WERI-Rb-1 (cell line): ENCODE data around the gene PRXL2C.
"Not testable (repeated sequence)": the region's sequence is repeated elsewhere in the genome, so short reads cannot be mapped to it uniquely, and the experiment has no call there.

Source experiments
- DNase-seq: peaks from one replicate; pipeline ENCODE4 v3.0.0-alpha.2; 2020
- H3K27ac ChIP-seq: fragments of 250-450 bp; sonication (Bioruptor Pico); 2 replicates; pipeline ENCODE4 v1.5.1; 2020; ENCODE audit warnings: mild to moderate bottlenecking, moderate library complexity
- H3K27me3 ChIP-seq: fragments of 250-450 bp; sonication (Bioruptor Pico); 2 replicates; pipeline ENCODE4 v1.5.1; 2021; ENCODE audit warnings: mild to moderate bottlenecking, low read depth, moderate library complexity; ENCODE audit not compliant: insufficient read depth, severe bottlenecking
- H3K36me3 ChIP-seq: fragments of 250-450 bp; sonication (Bioruptor Pico); 2 replicates; pipeline ENCODE4 v1.5.1; 2020; ENCODE audit warnings: mild to moderate bottlenecking, moderate library complexity
- H3K4me3 ChIP-seq: 2 replicates; pipeline ENCODE4 v1.5.1; 2011; ENCODE audit warnings: low read depth, mild to moderate bottlenecking, control low read depth, low read length
- H3K9me3 ChIP-seq: fragments of 250-450 bp; sonication (Bioruptor Pico); 2 replicates; pipeline ENCODE4 v1.5.1; 2021; ENCODE audit warnings: mild to moderate bottlenecking, moderate library complexity; ENCODE audit not compliant: severe bottlenecking
- TF ChIP-seq, protein P1 (sequence below): IDR thresholded peaks from 2 replicates; pipeline ENCODE4 v1.5.1; 2011; ENCODE audit warnings: low read depth, mild to moderate bottlenecking, control low read depth, inconsistent platforms, low read length

The PRXL2C gene, protein sequence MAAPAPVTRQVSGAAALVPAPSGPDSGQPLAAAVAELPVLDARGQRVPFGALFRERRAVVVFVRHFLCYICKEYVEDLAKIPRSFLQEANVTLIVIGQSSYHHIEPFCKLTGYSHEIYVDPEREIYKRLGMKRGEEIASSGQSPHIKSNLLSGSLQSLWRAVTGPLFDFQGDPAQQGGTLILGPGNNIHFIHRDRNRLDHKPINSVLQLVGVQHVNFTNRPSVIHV

DNA sequence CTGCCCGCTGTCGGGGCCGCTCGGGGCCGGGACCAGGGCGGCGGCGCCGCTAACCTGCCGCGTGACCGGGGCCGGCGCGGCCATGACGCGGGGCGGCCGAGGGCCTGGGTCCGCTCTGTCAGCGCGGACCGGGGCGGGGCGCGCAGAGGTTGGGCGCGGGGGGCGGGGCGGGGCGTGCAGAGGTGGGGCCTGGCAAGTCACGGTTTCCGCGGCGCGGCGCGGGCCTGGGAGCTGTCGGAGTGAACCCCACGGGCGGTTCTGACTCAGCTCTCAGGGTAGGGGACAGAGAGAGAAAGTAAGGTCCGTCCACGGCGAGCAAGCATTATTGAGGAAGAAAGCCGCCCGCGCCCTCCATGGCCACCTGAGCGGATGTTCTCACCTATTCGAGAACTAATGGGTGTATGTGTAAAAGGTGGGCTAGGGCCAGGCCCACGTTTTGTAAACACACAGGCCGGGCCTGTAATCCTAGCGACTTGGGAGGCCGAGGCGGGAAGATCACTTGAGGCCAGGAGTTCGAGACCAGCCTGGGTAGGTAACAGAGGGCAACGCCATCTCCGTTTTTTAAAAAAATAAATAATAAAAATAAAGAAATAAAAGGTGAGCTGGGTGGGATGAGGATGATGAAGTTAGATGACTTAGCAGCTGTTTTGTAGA, at the start of gene PRXL2C:
Gene PRXL2C (minus strand): TSS at position 120 of the 654 bp plus-strand sequence. CDS start 36 bp downstream, at position 84.
- peak; percentile 91 for DNase-seq
- H3K27ac ChIP-seq = peak within 1 kb of the TSS; percentile 73
- peak within 1 kb of the TSS; percentile 89 for H3K4me3 ChIP-seq
- no peaks in the 10 kb centered on the region for H3K27me3 ChIP-seq
- TF ChIP-seq, protein P1, sequence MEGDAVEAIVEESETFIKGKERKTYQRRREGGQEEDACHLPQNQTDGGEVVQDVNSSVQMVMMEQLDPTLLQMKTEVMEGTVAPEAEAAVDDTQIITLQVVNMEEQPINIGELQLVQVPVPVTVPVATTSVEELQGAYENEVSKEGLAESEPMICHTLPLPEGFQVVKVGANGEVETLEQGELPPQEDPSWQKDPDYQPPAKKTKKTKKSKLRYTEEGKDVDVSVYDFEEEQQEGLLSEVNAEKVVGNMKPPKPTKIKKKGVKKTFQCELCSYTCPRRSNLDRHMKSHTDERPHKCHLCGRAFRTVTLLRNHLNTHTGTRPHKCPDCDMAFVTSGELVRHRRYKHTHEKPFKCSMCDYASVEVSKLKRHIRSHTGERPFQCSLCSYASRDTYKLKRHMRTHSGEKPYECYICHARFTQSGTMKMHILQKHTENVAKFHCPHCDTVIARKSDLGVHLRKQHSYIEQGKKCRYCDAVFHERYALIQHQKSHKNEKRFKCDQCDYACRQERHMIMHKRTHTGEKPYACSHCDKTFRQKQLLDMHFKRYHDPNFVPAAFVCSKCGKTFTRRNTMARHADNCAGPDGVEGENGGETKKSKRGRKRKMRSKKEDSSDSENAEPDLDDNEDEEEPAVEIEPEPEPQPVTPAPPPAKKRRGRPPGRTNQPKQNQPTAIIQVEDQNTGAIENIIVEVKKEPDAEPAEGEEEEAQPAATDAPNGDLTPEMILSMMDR = no peak
- 0 out of 2 replicates have a peak, but pooled peaks cover 7% of the 10 kb centered on the region for H3K36me3 ChIP-seq
- H3K9me3 ChIP-seq = no peaks in the 10 kb centered on the region

DNA sequence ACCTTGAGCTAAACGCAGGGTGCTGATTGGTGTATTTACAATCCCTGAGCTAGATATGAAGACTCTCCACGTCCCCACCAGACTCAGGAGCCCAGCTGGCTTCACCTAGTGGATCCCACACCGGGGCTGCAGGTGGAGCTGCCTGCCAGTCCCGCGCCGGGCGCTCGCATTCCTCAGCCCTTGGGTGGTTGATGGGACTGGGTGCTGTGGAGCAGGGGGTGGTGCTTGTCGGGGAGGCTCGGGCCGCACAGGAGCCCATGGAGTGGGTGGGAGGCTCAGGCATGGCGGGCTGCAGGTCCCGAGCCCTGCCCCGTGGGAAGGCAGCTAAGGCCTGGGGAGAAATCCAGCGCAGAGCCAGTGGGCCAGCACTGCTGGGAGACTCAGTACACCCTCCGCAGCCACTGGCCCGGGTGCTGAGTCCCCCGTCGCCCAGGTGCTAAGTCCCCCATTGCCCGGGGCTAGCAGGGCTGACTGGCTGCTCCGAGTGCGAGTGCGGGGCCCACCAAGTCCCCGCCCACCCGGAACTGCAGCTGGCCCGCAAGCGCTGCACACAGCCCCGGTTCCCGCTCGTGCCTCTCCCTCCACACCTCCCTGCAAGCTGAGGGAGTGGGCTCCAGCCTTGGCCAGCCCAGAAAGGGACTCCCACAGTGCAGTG, 45.7 kb upstream of the PRXL2C start:
- H3K36me3 ChIP-seq, H3K27me3 ChIP-seq, DNase-seq, H3K4me3 ChIP-seq, H3K27ac ChIP-seq: not testable (repeated sequence)
- H3K9me3 ChIP-seq = peaks cover 30% of the 10 kb centered on the region

DNA sequence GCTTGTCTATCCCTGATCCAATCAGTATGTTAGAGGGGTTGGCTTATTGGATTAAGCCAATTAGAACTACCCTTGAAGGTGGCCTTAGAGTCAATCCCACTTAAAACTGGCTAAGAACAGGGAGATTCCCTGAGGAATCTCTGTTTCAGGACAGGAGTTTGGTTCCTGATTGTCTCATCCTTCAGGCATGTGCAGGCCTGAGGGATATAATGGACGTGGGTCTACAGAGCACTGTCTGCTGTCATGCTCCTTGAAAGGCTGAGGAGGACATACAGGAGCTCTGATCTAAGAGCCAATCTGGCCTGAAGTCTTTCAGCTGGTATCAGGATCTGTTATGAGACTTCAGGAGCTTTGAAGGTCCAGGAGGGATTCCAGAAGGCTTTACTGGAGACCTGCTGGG, 36.2 kb upstream of the PRXL2C start:
- Histone ChIP-seq H3K4me3 (no peak overlapping the region), H3K36me3 (no peaks in the 10 kb centered on the region), H3K9me3 (peaks cover 15% of the 10 kb centered on the region), H3K27me3 (no peaks in the 10 kb centered on the region), H3K27ac (no peak overlapping the region)
- no peak for DNase-seq
- TF ChIP-seq, protein P1 = no peak

DNA sequence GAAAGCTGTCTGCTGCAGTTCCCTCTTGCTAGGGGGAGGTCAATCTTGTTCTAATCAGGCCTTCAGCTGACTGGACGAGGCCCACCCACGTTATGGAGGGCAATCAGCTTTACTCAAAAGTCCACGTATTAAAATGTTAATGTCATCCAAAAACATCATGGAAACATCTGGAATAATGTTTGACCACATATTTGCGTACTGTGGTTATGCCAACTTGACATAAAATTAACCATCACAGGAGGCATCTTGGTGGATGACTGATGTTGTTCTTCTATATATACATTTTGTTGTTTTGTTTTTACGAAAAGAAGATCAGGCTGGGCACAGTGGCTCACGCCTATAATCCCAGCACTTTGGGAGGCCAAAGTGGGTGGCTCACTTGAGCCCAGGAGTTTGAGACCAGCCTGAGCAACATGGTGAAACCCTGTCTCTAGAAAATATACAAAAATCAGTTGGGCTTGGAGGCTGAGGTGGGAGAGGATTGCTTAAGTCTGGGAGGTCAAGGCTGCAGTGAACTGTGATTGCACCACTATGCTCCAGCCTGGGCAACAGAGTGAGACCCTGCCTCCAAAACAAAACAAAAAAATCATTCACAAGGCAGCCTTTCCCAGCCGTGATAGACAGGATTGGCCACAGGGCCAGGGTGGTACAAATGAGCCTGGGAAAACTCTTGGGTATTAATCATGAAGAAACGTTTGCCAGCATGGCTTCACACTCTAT, 33.8 kb upstream of the PRXL2C start:
- Histone ChIP-seq H3K27me3 (no peaks in the 10 kb centered on the region), H3K9me3 (peaks cover 15% of the 10 kb centered on the region), H3K4me3 (no peak overlapping the region), H3K27ac (no peak overlapping the region), H3K36me3 (no peaks in the 10 kb centered on the region)
- TF ChIP-seq, protein P1 = no peak
- no peak for DNase-seq

DNA sequence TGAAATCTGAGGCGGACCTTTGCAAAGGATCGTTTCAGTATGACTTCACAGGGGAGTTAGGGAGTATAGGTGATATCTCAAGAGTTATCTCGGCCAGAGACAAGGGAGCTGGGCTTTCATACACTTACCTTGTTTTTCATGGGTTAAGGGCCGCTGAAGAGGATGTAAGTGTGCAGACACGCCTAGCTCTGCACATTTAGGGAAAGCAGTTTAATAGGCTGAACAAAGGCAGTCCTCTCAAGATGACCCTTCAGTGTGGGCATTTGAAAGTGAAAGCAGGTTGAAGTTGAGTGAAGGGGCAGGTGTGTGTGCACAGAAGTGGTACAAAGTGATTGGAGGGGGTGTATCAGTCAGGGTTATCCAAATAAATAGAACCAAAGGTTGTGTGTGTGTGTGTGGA, 33.1 kb upstream of the PRXL2C start:
- TF ChIP-seq, protein P1 = no peak
- H3K27ac ChIP-seq = no peak overlapping the region
- no peaks in the 10 kb centered on the region for H3K36me3 ChIP-seq
- H3K4me3 ChIP-seq = no peak overlapping the region
- no peaks in the 10 kb centered on the region for H3K27me3 ChIP-seq
- peaks cover 18% of the 10 kb centered on the region for H3K9me3 ChIP-seq
- no peak for DNase-seq
